ENCODE data around the gene RAB11A. TPM values are rescaled to one million over a fixed set of nuclear protein-coding genes. Genes with fewer than 3 reads are reported as not detected.

Gene RAB11A
- polyA plus RNA-seq, 1 donor from 2014 or later: 600 TPM

DNA sequence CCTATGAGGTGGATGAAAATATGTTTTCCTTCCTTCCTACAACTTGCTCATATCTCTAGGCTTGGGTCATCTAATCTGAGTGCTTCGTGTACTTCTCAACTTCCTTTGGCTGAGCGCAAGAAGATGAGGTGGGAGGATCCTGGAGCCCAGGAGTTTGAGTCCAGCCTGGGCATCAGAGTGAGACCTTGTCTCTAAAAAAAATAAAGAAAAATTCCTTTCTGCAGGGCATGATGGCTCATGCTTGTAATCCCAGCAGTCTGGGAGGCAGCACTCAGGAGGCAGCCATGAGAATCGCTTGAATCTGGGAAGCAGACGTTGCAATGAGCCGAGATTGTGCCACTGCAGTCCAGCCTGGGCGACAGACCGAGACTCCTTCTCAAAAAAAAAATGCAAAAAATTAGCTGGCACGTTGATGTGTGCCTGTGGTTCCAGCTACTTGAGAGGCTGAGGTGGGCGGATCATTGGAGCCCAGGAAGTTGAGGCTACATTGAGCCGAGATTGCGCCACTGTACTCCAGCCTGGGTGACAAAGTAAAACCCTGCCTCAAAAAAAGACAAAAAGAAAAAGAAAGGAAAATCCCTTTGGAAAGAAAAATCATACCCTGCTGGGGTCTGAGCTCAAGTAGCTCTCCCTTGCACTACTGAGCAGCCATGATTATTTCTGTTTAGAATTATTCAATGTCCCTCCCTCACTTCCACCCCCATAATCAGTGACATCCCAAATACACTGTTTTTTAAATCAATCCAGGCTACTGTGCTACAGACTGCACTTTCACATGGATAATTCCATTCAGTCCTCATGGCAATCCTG, 28.0 kb upstream of the RAB11A start:
- Histone ChIP-seq H3K36me3 (ENCODE audit: insufficient read depth, low read length) (no peaks in the 10 kb centered on the region), H3K4me2 (ENCODE audit: low read length) (no peak overlapping the region), H3K79me2 (replicated peaks; ENCODE audit: insufficient read depth, low read length) (no peaks in the 10 kb centered on the region), H3K9ac (ENCODE audit: low read length) (no peak overlapping the region), H3K9me2 (ENCODE audit: insufficient read depth, low read length) (no peaks in the 10 kb centered on the region), H2AFZ (ENCODE audit: low read depth, low read length) (no peak overlapping the region), H3K27me3 (ENCODE audit: insufficient read depth, low read depth, low read length) (no peaks in the 10 kb centered on the region), H3F3A (ENCODE audit: insufficient read depth, low read length, poor library complexity, severe bottlenecking) (no peaks in the 10 kb centered on the region), H3K4me3 (ENCODE audit: low read length) (no peak overlapping the region), H4K20me1 (ENCODE audit: insufficient read depth) (no peaks in the 10 kb centered on the region), H3K27ac (ENCODE audit: low read length) (no peak overlapping the region), H3K9me3 (ENCODE audit: low read length) (no peaks in the 10 kb centered on the region)
- TF ChIP-seq POLR2AphosphoS5 (IDR thresholded peaks at IDR 0.05) (no peak), RAD21 (conservative IDR thresholded peaks at IDR 0.05) (no peak), MXI1 (conservative IDR thresholded peaks at IDR 0.05; ENCODE audit: poor library complexity, severe bottlenecking) (no peak), TAF1 (IDR thresholded peaks at IDR 0.05; ENCODE audit: low read depth) (no peak), EZH2 (IDR thresholded peaks at IDR 0.05; ENCODE audit: borderline replicate concordance, insufficient read depth, low read length, poor library complexity, severe bottlenecking) (no peak), EP300 (conservative IDR thresholded peaks at IDR 0.05; ENCODE audit: poor library complexity, severe bottlenecking) (no peak), SMC3 (conservative IDR thresholded peaks at IDR 0.05; ENCODE audit: poor library complexity) (no peak)
- TF ChIP-seq, protein P1, sequence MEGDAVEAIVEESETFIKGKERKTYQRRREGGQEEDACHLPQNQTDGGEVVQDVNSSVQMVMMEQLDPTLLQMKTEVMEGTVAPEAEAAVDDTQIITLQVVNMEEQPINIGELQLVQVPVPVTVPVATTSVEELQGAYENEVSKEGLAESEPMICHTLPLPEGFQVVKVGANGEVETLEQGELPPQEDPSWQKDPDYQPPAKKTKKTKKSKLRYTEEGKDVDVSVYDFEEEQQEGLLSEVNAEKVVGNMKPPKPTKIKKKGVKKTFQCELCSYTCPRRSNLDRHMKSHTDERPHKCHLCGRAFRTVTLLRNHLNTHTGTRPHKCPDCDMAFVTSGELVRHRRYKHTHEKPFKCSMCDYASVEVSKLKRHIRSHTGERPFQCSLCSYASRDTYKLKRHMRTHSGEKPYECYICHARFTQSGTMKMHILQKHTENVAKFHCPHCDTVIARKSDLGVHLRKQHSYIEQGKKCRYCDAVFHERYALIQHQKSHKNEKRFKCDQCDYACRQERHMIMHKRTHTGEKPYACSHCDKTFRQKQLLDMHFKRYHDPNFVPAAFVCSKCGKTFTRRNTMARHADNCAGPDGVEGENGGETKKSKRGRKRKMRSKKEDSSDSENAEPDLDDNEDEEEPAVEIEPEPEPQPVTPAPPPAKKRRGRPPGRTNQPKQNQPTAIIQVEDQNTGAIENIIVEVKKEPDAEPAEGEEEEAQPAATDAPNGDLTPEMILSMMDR (IDR thresholded peaks at IDR 0.05; ENCODE audit: poor library complexity, severe bottlenecking): no peak
- TF ChIP-seq, protein P2, sequence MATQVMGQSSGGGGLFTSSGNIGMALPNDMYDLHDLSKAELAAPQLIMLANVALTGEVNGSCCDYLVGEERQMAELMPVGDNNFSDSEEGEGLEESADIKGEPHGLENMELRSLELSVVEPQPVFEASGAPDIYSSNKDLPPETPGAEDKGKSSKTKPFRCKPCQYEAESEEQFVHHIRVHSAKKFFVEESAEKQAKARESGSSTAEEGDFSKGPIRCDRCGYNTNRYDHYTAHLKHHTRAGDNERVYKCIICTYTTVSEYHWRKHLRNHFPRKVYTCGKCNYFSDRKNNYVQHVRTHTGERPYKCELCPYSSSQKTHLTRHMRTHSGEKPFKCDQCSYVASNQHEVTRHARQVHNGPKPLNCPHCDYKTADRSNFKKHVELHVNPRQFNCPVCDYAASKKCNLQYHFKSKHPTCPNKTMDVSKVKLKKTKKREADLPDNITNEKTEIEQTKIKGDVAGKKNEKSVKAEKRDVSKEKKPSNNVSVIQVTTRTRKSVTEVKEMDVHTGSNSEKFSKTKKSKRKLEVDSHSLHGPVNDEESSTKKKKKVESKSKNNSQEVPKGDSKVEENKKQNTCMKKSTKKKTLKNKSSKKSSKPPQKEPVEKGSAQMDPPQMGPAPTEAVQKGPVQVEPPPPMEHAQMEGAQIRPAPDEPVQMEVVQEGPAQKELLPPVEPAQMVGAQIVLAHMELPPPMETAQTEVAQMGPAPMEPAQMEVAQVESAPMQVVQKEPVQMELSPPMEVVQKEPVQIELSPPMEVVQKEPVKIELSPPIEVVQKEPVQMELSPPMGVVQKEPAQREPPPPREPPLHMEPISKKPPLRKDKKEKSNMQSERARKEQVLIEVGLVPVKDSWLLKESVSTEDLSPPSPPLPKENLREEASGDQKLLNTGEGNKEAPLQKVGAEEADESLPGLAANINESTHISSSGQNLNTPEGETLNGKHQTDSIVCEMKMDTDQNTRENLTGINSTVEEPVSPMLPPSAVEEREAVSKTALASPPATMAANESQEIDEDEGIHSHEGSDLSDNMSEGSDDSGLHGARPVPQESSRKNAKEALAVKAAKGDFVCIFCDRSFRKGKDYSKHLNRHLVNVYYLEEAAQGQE (IDR thresholded peaks at IDR 0.05; ENCODE audit: borderline replicate concordance): no peak

DNA sequence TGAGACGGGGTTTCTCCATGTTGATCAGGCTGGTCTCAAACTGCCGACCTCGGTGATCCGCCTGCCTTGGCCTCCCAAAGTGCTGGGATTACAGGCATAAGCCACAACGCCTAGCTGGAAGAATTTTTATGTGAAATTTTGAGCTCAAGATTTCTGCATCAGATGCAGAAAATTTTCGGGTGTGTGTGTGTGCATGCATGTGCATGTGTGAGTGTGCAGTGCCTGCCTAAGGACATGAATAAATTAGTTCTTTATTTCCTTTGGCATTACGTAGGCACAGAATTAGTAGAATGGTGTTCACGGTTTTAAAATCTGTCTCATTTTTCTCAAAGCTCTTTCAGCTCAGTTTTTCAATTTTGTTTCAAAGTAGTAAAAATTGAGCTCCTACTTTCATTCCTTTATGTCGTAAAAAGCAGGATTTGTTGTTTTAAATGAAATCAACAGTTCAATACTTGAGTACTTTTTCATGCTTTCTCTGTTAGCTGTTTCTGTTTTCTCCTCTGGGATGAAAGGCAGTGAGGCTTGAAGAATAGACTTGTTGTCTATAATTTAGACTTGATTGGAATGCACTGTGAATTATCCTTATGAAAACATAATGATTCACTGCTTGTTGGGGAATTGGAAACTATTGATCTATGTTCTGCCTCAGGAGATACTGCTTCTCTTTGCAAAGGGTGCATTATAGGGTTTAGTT, 23.3 kb upstream of the RAB11A start:
- H3F3A ChIP-seq (ENCODE audit: insufficient read depth, low read length, poor library complexity, severe bottlenecking): no peaks in the 10 kb centered on the region
- TF ChIP-seq TAF1 (IDR thresholded peaks at IDR 0.05; ENCODE audit: low read depth) (no peak), SMC3 (conservative IDR thresholded peaks at IDR 0.05; ENCODE audit: poor library complexity) (no peak), RAD21 (conservative IDR thresholded peaks at IDR 0.05) (no peak), MXI1 (conservative IDR thresholded peaks at IDR 0.05; ENCODE audit: poor library complexity, severe bottlenecking) (no peak), EP300 (conservative IDR thresholded peaks at IDR 0.05; ENCODE audit: poor library complexity, severe bottlenecking) (no peak), POLR2AphosphoS5 (IDR thresholded peaks at IDR 0.05) (no peak), EZH2 (IDR thresholded peaks at IDR 0.05; ENCODE audit: borderline replicate concordance, insufficient read depth, low read length, poor library complexity, severe bottlenecking) (no peak)
- TF ChIP-seq, protein P1 (IDR thresholded peaks at IDR 0.05; ENCODE audit: poor library complexity, severe bottlenecking): no peak
- TF ChIP-seq, protein P2 (IDR thresholded peaks at IDR 0.05; ENCODE audit: borderline replicate concordance): no peak
- no peak overlapping the region for H3K27ac ChIP-seq (ENCODE audit: low read length)
- no peaks in the 10 kb centered on the region for H3K9me3 ChIP-seq (ENCODE audit: low read length)
- H3K27me3 ChIP-seq (ENCODE audit: insufficient read depth, low read depth, low read length): no peaks in the 10 kb centered on the region
- H3K4me2 ChIP-seq (ENCODE audit: low read length): no peak overlapping the region
- no peak overlapping the region for H3K9ac ChIP-seq (ENCODE audit: low read length)
- H3K36me3 ChIP-seq (ENCODE audit: insufficient read depth, low read length): no peaks in the 10 kb centered on the region
- H3K4me3 ChIP-seq (ENCODE audit: low read length): no peak overlapping the region
- no peak overlapping the region for H2AFZ ChIP-seq (ENCODE audit: low read depth, low read length)
- H3K79me2 ChIP-seq (replicated peaks; ENCODE audit: insufficient read depth, low read length): no peaks in the 10 kb centered on the region
- H3K9me2 ChIP-seq (ENCODE audit: insufficient read depth, low read length): no peaks in the 10 kb centered on the region
- no peaks in the 10 kb centered on the region for H4K20me1 ChIP-seq (ENCODE audit: insufficient read depth)
